Renal pelvis (tissue), 4 donors: ENCODE measurements around the gene CDC25B. TPM values are rescaled to one million over a fixed set of nuclear protein-coding genes. Genes with fewer than 3 reads are reported as not detected.
A peak's percentile ranks its signal among the peaks of the same experiment; 100 is the strongest.

Source experiments
- DNase-seq: peaks from one replicate; pipeline ENCODE4 v3.0.0-alpha.2; 2013
- polyA plus RNA-seq, 3 donors: library from polyadenylated mRNA; unstranded; fragments of 120-200 nt; gene quantifications; one replicate each; pipeline ENCODE4 v1.2.1, GENCODE V29; 2013; ENCODE audit not compliant: insufficient read length in 3 of 3

Gene CDC25B
- polyA plus RNA-seq, 3 donors: 40.0 to 42.0 (median 41.5) TPM

GRCh38 chr20:3801846-3802245 is 5.7 kb downstream of the CDC25B start:
- no peak for DNase-seq

GRCh38 chr20:3802524-3803239 is 6.6 kb downstream of the CDC25B start:
- DNase-seq: no peak

DNA sequence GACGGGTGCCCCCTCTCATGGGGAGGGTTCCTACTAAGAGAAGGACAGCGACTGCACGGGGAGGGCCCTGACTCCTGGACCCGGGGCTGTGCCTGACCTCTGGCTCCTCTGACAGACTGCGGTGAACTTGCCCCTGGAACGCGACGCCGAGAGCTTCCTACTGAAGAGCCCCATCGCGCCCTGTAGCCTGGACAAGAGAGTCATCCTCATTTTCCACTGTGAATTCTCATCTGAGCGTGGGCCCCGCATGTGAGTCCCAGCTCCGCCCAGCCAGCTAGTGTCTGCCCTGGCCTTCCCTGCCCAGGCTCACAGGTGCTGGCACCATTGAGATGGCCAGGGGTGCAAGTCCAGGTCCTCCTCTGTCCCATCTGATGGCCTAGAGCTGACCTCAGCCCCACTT is 7.2 kb downstream of the CDC25B start:
- DNase-seq: no peak

DNA sequence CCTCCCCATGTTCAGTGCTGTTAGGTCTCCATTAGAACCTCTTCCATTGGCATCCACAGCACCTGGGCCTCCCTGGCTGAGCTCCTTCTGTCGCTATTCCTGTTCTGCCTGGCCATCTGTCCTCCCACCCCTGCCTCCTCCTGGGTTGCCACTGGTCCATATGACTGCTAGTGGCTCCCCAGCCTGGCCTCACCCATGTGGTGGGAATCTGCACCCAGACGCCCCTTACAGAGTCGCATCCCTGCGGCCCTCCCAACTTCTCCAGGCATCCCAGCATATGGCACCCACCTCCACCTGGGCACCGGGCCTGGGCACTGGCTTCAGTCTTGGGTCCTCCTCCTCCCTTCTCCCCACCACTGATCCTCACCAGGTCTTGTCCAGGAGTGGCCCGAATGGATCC is 7.7 kb downstream of the CDC25B start:
- no peak for DNase-seq

DNA sequence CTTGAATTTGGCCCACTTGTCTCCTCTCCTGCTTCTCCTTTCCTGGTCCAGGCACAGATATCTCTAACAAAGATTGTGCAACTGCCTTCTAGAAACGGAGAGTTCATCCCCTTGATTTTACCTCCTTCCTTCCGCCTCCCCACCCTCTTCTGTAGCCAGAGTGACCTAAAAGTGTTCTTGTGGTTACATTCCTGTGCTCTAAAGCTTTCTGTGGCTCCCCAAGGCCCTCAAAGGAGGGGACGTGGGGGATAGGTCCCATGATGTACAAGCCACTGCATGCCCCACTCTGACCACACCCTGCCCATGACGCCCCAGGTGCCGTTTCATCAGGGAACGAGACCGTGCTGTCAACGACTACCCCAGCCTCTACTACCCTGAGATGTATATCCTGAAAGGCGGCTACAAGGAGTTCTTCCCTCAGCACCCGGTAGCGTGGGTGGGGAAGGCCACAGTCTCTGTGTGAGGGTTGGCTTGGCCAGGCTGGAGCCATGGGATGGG is 8.2 kb downstream of the CDC25B start:
- no peak for DNase-seq

DNA sequence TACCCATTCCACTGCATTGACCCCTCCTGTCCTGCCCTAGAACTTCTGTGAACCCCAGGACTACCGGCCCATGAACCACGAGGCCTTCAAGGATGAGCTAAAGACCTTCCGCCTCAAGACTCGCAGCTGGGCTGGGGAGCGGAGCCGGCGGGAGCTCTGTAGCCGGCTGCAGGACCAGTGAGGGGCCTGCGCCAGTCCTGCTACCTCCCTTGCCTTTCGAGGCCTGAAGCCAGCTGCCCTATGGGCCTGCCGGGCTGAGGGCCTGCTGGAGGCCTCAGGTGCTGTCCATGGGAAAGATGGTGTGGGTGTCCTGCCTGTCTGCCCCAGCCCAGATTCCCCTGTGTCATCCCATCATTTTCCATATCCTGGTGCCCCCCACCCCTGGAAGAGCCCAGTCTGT is 8.7 kb downstream of the CDC25B start:
- DNase-seq: no peak

- no peak for DNase-seq
Measured at GRCh38 chr20:3808544-3808943, 12.4 kb downstream of the CDC25B start.

GRCh38 chr20:3811467-3812258 is 15.6 kb downstream of the CDC25B start:
- peak; percentile 88 for DNase-seq

- no peak for DNase-seq
Measured at GRCh38 chr20:3812259-3812681, 16.2 kb downstream of the CDC25B start.

- DNase-seq: no peak
Measured at GRCh38 chr20:3812975-3813847, 17.1 kb downstream of the CDC25B start.

DNA sequence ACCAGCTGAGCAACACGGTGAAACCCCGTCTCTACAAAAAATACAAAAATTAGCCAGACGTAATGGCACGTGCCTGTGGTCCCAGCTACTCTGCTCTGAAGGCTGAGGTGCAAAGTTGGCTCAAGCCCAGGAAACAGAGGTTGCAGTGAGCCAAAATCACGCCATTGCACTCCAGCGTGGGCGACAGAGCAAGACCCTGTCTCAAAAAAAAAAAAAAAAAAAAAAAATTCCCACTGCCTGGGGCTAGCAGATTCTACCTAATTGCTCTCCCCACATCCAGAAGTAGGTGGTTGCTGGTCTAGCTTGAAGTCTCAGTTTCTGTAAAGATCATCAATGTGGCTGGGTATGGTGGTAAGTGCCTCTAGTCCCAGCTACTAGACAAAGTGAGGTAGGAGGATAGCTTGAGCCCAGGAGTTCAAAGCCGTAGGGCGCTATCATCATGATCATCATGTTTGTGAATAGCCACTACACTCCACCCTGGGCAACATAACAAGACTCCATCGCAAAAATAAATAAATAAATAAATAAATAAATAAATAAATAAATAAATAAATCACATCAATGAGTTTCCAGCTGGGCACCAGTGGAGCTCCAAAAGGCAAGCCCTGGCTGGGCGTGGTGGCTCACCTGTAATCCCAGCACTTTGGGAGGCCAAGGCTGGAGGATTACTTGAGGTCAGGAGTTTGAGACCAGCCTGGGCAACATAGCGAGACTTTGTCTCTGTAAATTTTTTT is 17.9 kb downstream of the CDC25B start:
- no peak for DNase-seq

DNA sequence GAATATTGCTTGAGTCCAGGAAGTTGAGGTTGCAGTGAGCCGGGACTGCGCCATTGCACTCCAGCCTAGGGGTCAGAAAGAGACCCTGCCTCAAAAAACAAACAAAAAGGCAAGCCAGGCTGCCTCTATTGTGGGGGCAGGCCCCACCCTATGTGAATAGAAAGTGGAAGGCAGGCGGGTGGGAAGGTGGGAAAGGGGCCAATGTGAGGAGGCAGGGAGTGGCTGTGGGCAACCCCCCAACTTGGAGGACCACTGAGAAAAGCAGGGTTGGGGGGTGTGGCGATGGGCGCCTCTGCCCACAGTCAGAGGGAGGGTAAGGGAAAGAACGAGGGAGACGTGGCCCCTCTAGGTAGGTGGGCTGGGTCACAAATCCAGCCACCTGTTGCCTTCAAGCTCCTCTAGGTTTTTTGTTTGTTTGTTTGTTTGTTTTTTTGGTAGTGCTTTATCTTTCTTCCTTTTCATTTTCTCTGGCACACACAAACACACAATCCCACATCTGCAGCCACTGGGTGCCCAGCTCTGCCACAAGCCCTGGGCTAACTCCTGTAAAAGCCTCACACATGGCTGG is 18.9 kb downstream of the CDC25B start:
- DNase-seq: no peak

GRCh38 chr20:3815703-3816315 is 19.7 kb downstream of the CDC25B start:
- DNase-seq: no peak

DNA sequence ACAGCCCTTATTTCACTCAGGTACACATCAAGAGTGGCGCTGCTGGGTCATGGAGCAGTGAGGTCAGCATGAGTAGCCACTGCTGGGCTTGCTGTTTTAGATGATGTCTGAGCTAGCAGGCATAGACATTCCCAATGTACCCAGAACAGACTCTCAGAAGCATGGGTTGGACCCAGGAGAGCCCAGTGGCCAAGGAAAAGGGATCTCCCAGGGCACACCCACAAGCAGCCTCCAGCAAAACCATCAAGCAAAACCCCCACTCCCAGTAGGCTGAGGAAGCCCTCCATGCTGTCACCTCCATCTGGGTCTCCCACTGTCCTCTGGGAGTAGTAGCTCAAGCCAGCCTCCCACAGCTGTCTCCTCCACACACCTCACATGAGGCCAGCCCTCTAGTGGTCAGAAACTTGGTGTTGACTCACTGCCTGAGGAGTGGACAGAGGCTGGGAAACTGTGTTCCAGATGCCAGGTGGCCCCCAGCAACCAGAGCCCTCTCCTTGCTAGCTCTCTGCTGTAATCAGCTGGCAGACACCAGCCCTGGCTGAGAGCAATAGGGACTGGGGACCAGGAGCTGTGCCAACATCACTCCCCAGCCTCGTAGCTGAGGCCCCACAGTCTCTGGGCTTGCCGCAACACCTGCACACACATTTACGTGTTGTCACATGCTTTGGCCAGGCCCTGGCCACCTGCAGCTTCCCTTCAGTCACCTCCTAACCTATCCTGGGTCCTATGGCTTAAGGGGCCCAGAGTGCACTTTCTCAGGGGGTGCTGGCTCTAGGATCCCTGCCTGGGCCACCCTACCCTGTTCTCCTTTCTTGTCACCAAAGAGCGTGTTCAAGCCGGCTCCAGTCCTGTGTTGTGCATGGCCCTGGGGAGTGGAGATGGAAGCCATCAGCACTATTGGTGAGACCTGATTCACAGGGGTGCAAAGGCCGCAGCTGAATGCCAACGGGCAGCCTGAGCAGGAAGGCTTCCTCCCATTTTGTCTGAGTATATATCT is 22.3 kb downstream of the CDC25B start:
- DNase-seq: peak; percentile 61

GRCh38 chr20:3819411-3820047 is 23.4 kb downstream of the CDC25B start:
- no peak for DNase-seq

- peak; percentile 96 for DNase-seq
Measured at GRCh38 chr20:3820048-3820900, 24.2 kb downstream of the CDC25B start, which contains the start of gene AP5S1. Gene AP5S1, plus strand, starts transcription at chr20:3820547. Its CDS starts 1,571 bp downstream, at chr20:3822118.

DNA sequence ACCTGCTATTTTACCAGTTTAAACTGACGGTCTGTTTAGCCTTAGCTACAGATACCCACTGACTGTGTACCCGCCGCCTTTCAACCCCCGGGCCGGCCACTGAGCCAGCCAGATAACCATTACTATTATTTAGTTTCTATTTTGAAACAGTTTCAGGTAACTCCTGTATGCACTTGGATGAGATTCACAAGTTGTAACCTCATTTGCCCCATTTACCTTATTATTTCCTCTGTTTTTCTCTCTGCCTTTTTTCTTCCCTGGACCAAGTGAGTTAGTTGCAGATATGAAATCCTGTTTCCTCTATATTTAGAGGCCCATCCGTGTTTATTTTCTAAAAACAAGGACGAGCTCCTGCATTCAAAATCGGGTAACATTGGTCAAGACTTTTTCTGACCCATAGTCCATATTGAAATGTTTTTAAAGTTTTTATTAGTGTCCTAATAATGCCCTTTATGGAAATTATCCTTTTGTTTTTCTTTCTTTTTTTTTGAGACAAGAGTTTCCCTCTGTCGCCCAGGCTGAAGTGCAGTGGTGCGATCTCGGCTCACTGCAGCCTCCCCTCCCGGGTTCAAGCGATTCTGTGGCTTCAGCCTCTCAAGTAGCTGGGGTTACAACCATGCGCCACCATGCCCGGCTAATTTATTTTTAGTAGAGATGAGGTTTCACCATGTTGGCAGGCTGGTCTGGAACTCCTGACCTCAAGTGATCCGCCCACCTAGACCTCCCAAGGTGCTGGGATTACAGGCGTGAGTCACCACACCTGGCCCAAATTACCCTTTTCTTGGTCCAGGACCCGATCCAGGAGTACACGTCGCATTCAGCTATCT is 25.0 kb downstream of the CDC25B start:
- no peak for DNase-seq
